Measurements from ENCODE around the gene TSPAN5. TPM values are rescaled to one million over a fixed set of nuclear protein-coding genes. Genes with fewer than 3 reads are reported as not detected.

Gene TSPAN5
- total and polyA plus RNA-seq, 2 of the 4 experiments (the other 2 are of a cell fraction), result 64.8 to 79.6 TPM

DNA sequence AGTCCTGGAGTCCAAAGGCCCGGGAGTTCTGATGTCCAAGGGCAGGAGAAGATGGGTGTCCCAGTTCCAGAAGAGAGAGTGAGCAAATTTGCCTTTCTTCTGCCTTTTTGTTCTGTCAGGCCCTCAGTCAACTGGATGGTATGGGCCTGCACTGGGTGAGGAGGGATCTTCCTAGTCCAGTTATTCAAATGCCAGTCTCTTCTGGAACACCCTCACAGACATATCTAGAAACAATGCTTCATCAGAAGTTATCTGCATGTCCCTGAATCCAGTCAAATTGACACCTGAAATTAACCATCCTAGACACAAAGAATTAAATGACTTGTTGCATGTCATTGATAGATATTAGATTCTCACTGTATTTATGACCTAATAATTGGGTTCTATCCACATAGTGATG is 48.5 kb upstream of the TSPAN5 start (continued):
- TF ChIP-seq USF2 (IDR thresholded peaks at IDR 0.05; ENCODE audit: low read depth, low read length), result no peak
- no peak for TF ChIP-seq MXI1 (IDR thresholded peaks at IDR 0.05; ENCODE audit: borderline replicate concordance, low read depth, low read length)

- Histone ChIP-seq H3K4me3 (ENCODE audit: insufficient read depth, low read depth, low read length) (no peak overlapping the region), H3K79me1 (ENCODE audit: low read depth in 1 of 2, low read length in 2 of 2) (no peaks in the 10 kb centered on the region), H2BK15ac (ENCODE audit: low read depth, low read length) (no peak overlapping the region), H3K4ac (ENCODE audit: low read depth, low read length) (no peak overlapping the region), H2BK20ac (ENCODE audit: low read depth, low read length) (no peak overlapping the region), H3K9me3 (ENCODE audit: control insufficient read depth, insufficient read depth, low read length) (peaks cover 2% of the 10 kb centered on the region; the same call in 1 of the 2 replicates), H2AFZ (replicated peaks; ENCODE audit: low read length, poor library complexity) (no peak overlapping the region), H3K4me1 (ENCODE audit: control insufficient read depth, insufficient read depth, low read length) (no peaks in the 10 kb centered on the region), H4K5ac (ENCODE audit: low read depth, low read length) (no peak overlapping the region), H3K9ac (ENCODE audit: low read depth, low read length) (no peak overlapping the region), H3K27ac (ENCODE audit: insufficient read depth, low read length) (no peak overlapping the region), H2AK9ac (replicated peaks; ENCODE audit: low read depth, low read length, poor library complexity) (no peak overlapping the region), H2AK5ac (ENCODE audit: low read depth, low read length) (no peak overlapping the region), H3K4me2 (ENCODE audit: low read depth, low read length) (no peak overlapping the region; the same call in 1 of the 2 replicates), H3K36me3 (ENCODE audit: control insufficient read depth, insufficient read depth, low read length) (no peaks in the 10 kb centered on the region), H2BK120ac (ENCODE audit: low read depth, low read length) (no peak overlapping the region), H3K27me3 (ENCODE audit: control insufficient read depth, insufficient read depth, low read length) (no peaks in the 10 kb centered on the region; the same call in 1 of the 2 replicates), H3K9me1 (ENCODE audit: insufficient read depth, low read length) (no peaks in the 10 kb centered on the region), H4K8ac (ENCODE audit: low read depth in 2 of 2, low read length in 2 of 2) (no peak overlapping the region), H3K18ac (ENCODE audit: low read depth, low read length) (no peak overlapping the region), H3K14ac (replicated peaks; ENCODE audit: low read depth, low read length) (no peak overlapping the region), H4K20me1 (ENCODE audit: insufficient read depth, low read length) (no peaks in the 10 kb centered on the region), H4K91ac (ENCODE audit: insufficient read depth, low read depth, low read length) (no peak overlapping the region), H2BK5ac (ENCODE audit: low read depth, low read length, poor library complexity, severe bottlenecking) (no peak overlapping the region), H3K56ac (ENCODE audit: extremely low read depth, insufficient read depth, low read length) (no peak overlapping the region), H3K23ac (ENCODE audit: low read depth, low read length) (no peak overlapping the region)
- intact Hi-C loops (cut with micrococcal nuclease) (no loop called here), in situ Hi-C loops (cut with MboI; ENCODE audit: low sequenced_read_pairs) (no loop called here), dilution Hi-C loops (cut with HindIII; ENCODE audit: low sequenced_read_pairs, unreplicated experiment) (no loop called here)
- CTCF ChIA-PET, result no interaction called here
- WGBS, 2 experiments (ENCODE audit: extremely low coverage in 2 of 2, insufficient read length in 1 of 2), result 100% methylated on average over 1 of the region's 4 CpGs; no CpG with 5 or more reads in 1 of the 2 experiments
- TF ChIP-seq MAFK (IDR thresholded peaks at IDR 0.05; ENCODE audit: low read depth, low read length) (no peak), RAD21 (IDR thresholded peaks at IDR 0.05; ENCODE audit: low read length) (no peak), RFX5 (IDR thresholded peaks at IDR 0.05; ENCODE audit: low read depth, low read length) (no peak), CEBPB (IDR thresholded peaks at IDR 0.05; ENCODE audit: low read depth, low read length) (no peak), MAZ (IDR thresholded peaks at IDR 0.05; ENCODE audit: borderline replicate concordance, low read depth, low read length) (no peak), NFE2L2 (IDR thresholded peaks at IDR 0.05; ENCODE audit: low read depth, low read length) (no peak)
- BruUV-seq (replicated peaks), result no TSS peak
- POLR2A ChIA-PET (ENCODE audit: unreplicated experiment), result no interaction called here
- no peak for DNase-seq
- no peak for ATAC-seq (ENCODE audit: low read depth)
Measured at GRCh38 chr4:98706200-98706813, 47.9 kb upstream of the TSPAN5 start.

Measured in IMR-90 (cell line).